GM23338 (cell line): ENCODE results near the gene LLGL1.

Experiments used
- EZH2 ChIP-seq: fragments of 200-600 bp; sonication (generic); IDR thresholded peaks from one replicate; pipeline ENCODE4 v1.8.0; 2017; ENCODE audit warnings: antibody characterized with exemption, mild to moderate bottlenecking, low read depth; ENCODE audit not compliant: unreplicated experiment
- EZH2phosphoT487 ChIP-seq: fragments of 200-600 bp; sonication (generic); IDR thresholded peaks from one replicate; pipeline ENCODE4 v1.8.1; 2018; ENCODE audit warnings: antibody characterized with exemption; ENCODE audit not compliant: unreplicated experiment
- POLR2AphosphoS5 ChIP-seq: IDR thresholded peaks from 2 replicates; pipeline ENCODE4 v1.6.1; 2016; ENCODE audit warnings: antibody characterized with exemption, low read depth
- TF ChIP-seq, protein P1 (sequence below), 2 experiments: fragments of 200-600 bp in 1 of 2; sonication (generic) in 1 of 2; conservative IDR thresholded peaks; 2 replicates each; pipeline versions ENCODE4 v1.5.1 to v1.6.1; 2016 to 2017; ENCODE audit warnings: antibody characterized with exemption in 2 of 2, low read depth in 2 of 2, mild to moderate bottlenecking in 2 of 2, moderate library complexity in 1 of 2

- no peak for TF ChIP-seq EZH2phosphoT487
- TF ChIP-seq POLR2AphosphoS5, result no peak
- no peak for TF ChIP-seq EZH2
- TF ChIP-seq, protein P1, sequence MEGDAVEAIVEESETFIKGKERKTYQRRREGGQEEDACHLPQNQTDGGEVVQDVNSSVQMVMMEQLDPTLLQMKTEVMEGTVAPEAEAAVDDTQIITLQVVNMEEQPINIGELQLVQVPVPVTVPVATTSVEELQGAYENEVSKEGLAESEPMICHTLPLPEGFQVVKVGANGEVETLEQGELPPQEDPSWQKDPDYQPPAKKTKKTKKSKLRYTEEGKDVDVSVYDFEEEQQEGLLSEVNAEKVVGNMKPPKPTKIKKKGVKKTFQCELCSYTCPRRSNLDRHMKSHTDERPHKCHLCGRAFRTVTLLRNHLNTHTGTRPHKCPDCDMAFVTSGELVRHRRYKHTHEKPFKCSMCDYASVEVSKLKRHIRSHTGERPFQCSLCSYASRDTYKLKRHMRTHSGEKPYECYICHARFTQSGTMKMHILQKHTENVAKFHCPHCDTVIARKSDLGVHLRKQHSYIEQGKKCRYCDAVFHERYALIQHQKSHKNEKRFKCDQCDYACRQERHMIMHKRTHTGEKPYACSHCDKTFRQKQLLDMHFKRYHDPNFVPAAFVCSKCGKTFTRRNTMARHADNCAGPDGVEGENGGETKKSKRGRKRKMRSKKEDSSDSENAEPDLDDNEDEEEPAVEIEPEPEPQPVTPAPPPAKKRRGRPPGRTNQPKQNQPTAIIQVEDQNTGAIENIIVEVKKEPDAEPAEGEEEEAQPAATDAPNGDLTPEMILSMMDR (conservative IDR thresholded peaks at IDR 0.05; ENCODE audit: low read depth in 2 of 2), result no peak
Observed at GRCh38 chr17:18179804-18180203, 45.6 kb upstream of the LLGL1 start.
